Hepatocyte (in vitro differentiated cells): ENCODE data around the gene CRYBG2. TPM values are rescaled to one million over a fixed set of nuclear protein-coding genes. Genes with fewer than 3 reads are reported as not detected.
"Not testable (repeated sequence)": the region's sequence is repeated elsewhere in the genome, so short reads cannot be mapped to it uniquely, and the experiment has no call there.

Experiments
- DNase-seq: peaks from one replicate; pipeline ENCODE4 v3.0.0-alpha.2; 2016; ENCODE audit warnings: low spot score
- H2AFZ ChIP-seq: fragments of 200-600 bp; sonication (generic); 2 replicates; pipeline ENCODE4 v1.6.0; 2016; ENCODE audit warnings: antibody characterized with exemption, mild to moderate bottlenecking
- H3K27ac ChIP-seq: fragments of 200-600 bp; sonication (generic); 2 replicates; pipeline ENCODE4 v1.5.1; 2016; ENCODE audit warnings: mild to moderate bottlenecking
- H3K27me3 ChIP-seq: fragments of 200-600 bp; sonication (generic); 2 replicates; pipeline ENCODE4 v1.6.1; 2016
- H3K36me3 ChIP-seq: fragments of 200-600 bp; sonication (generic); replicated peaks from 2 replicates; pipeline ENCODE4 v1.5.1; 2016; ENCODE audit warnings: low read depth; ENCODE audit not compliant: insufficient read depth
- H3K4me1 ChIP-seq: fragments of 200-600 bp; sonication (generic); 2 replicates; pipeline ENCODE4 v1.5.1; 2016; ENCODE audit warnings: mild to moderate bottlenecking, moderate library complexity; ENCODE audit not compliant: insufficient read depth
- H3K4me2 ChIP-seq: fragments of 200-600 bp; sonication (generic); 2 replicates; pipeline ENCODE4 v1.6.0; 2016
- H3K4me3 ChIP-seq: fragments of 200-600 bp; sonication (generic); 2 replicates; pipeline ENCODE4 v1.5.1; 2016; ENCODE audit warnings: mild to moderate bottlenecking
- H3K79me2 ChIP-seq: fragments of 200-600 bp; sonication (generic); 2 replicates; pipeline ENCODE4 v1.6.0; 2017; ENCODE audit warnings: mild to moderate bottlenecking
- H3K9me2 ChIP-seq: fragments of 200-600 bp; sonication (generic); replicated peaks from 2 replicates; pipeline ENCODE4 v1.6.0; 2017; ENCODE audit warnings: mild to moderate bottlenecking; ENCODE audit not compliant: insufficient read depth
- H3K9me3 ChIP-seq: fragments of 200-600 bp; sonication (generic); 2 replicates; pipeline ENCODE4 v1.5.1; 2016; ENCODE audit warnings: low read depth, mild to moderate bottlenecking
- H4K20me1 ChIP-seq: fragments of 200-600 bp; sonication (generic); 2 replicates; pipeline ENCODE4 v1.6.0; 2016; ENCODE audit warnings: mild to moderate bottlenecking; ENCODE audit not compliant: insufficient read depth, poor library complexity, severe bottlenecking
- CTCF ChIP-seq: fragments of 200-600 bp; sonication (generic); IDR thresholded peaks from 2 replicates; pipeline ENCODE4 v1.5.1; 2016; ENCODE audit warnings: antibody characterized with exemption, mild to moderate bottlenecking; ENCODE audit not compliant: poor library complexity
- EZH2 ChIP-seq: fragments of 200-600 bp; sonication (generic); IDR thresholded peaks from 2 replicates; pipeline ENCODE4 v1.6.1; 2016; ENCODE audit warnings: antibody characterized with exemption, mild to moderate bottlenecking, borderline replicate concordance
- EZH2phosphoT487 ChIP-seq: fragments of 200-600 bp; sonication (generic); IDR thresholded peaks from one replicate; pipeline ENCODE4 v1.6.1; 2018; ENCODE audit warnings: antibody characterized with exemption, mild to moderate bottlenecking, low read depth, moderate library complexity; ENCODE audit not compliant: unreplicated experiment, severe bottlenecking
- WGBS: methylation state at CpG from one replicate; pipeline ENCODE4 v1.1.6; 2016; ENCODE audit warnings: low lambda C conversion rate; ENCODE audit errors: missing lambda C conversion rate; 5-methylcytosine and 5-hydroxymethylcytosine counted together
- polyA plus RNA-seq: library from polyadenylated mRNA; unstranded; fragments of >200 nt; fragmentation: Nextera tagmentation; extraction: Ambion mirVana; gene quantifications from 2 replicates; pipeline ENCODE4 v1.2.1, GENCODE V29; 2016
- total RNA-seq: library from RNA; depleted of rRNA; stranded (reverse); fragments of >200 nt; gene quantifications from 2 replicates; pipeline ENCODE4 v1.2.3, GENCODE V29; 2014

Gene CRYBG2
- total and polyA plus RNA-seq, 2 experiments from 2014 or later: 15.6 to 20.1 TPM

- Histone ChIP-seq H3K9me2 (no peaks in the 10 kb centered on the region), H2AFZ (no peak within 1 kb of the TSS), H3K4me1 (no peaks in the 10 kb centered on the region), H3K9me3 (no peaks in the 10 kb centered on the region), H3K27ac (no peak within 1 kb of the TSS), H3K27me3 (no peaks in the 10 kb centered on the region), H3K4me3 (no peak within 1 kb of the TSS), H3K4me2 (no peak within 1 kb of the TSS), H3K36me3 (no peaks in the 10 kb centered on the region), H4K20me1 (no peaks in the 10 kb centered on the region), H3K79me2 (no peaks in the 10 kb centered on the region)
- no peak for TF ChIP-seq EZH2phosphoT487
- no peak for TF ChIP-seq EZH2
- TF ChIP-seq CTCF: no peak
- no peak for DNase-seq
- 70% methylated on average over 12 of the region's 12 CpGs for WGBS
These were observed 36.2 kb downstream of the CRYBG2 start, which contains the start of gene CD52 for GRCh38 chr1:26317612-26318337. Gene CD52 (plus strand): TSS chr1:26317958. CDS start chr1:26318018, 60 bp downstream.

DNA sequence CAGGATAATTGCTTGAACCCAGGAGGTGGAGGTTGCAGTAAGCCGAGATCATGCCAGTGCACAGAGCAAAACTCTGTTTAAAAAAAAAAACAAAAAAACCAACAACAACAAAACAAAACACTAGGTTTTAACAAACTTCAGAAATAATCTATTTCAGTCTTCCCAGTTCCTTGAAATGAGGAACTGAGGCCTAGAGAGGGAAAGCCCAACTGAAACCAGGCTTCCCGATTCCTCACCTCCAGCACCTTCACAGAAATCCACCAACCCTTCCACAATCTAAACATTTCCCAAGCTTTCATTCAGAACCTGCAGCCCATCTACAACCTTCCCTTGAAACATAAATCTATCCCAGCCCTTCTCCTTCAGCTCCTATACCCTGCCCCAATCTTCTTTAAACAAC is 36.8 kb downstream of the CRYBG2 start:
- no peaks in the 10 kb centered on the region for H3K4me1 ChIP-seq
- TF ChIP-seq EZH2: no peak
- no peaks in the 10 kb centered on the region for H3K9me3 ChIP-seq
- no peak overlapping the region for H3K27ac ChIP-seq
- DNase-seq: no peak
- no peak overlapping the region for H3K4me3 ChIP-seq
- no peak overlapping the region for H3K4me2 ChIP-seq
- no peaks in the 10 kb centered on the region for H4K20me1 ChIP-seq
- H3K27me3 ChIP-seq: no peaks in the 10 kb centered on the region
- H3K79me2 ChIP-seq: no peaks in the 10 kb centered on the region
- 88% methylated on average over 2 of the region's 2 CpGs for WGBS
- no peak overlapping the region for H2AFZ ChIP-seq
- no peaks in the 10 kb centered on the region for H3K36me3 ChIP-seq
- no peaks in the 10 kb centered on the region for H3K9me2 ChIP-seq

- no peak overlapping the region for H2AFZ ChIP-seq
- no peak overlapping the region for H3K4me2 ChIP-seq
- H3K9me3 ChIP-seq: no peaks in the 10 kb centered on the region
- no peak overlapping the region for H3K27ac ChIP-seq
- WGBS: 84% methylated on average over 8 of the region's 8 CpGs
- H3K27me3 ChIP-seq: no peaks in the 10 kb centered on the region
- H3K4me3 ChIP-seq: no peak overlapping the region
- no peak for DNase-seq
- TF ChIP-seq CTCF: no peak
- no peak for TF ChIP-seq EZH2
- no peak for TF ChIP-seq EZH2phosphoT487
- no peaks in the 10 kb centered on the region for H3K36me3 ChIP-seq
- H3K9me2 ChIP-seq: no peaks in the 10 kb centered on the region
- H4K20me1 ChIP-seq: no peaks in the 10 kb centered on the region
- no peaks in the 10 kb centered on the region for H3K79me2 ChIP-seq
- no peaks in the 10 kb centered on the region for H3K4me1 ChIP-seq
These were observed 37.8 kb downstream of the CRYBG2 start for GRCh38 chr1:26315874-26316850.

DNA sequence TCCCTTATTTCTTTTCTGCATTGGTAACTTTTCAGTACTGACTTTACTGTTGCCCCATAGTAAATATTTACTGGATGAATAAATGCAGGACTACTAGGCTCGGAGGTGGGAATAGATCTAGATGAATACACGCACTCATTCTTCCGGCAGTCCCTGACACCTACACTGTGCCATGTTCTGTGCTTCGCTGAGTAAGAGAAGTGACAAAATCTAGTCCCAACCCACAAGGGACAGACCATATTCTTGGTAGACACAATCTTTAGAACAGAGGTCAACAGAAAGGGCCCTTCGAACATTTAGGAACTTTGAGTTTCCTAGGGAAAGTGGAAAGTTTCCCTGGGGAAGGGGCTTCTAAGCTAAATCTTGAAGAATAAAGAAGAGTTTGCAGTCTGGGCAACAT is 39.4 kb downstream of the CRYBG2 start:
- Histone ChIP-seq H3K9me2 (no peaks in the 10 kb centered on the region), H3K4me1 (no peaks in the 10 kb centered on the region), H3K27me3 (no peaks in the 10 kb centered on the region), H4K20me1 (no peaks in the 10 kb centered on the region), H2AFZ (no peak overlapping the region), H3K9me3 (no peaks in the 10 kb centered on the region), H3K4me3 (no peak overlapping the region), H3K4me2 (no peak overlapping the region), H3K36me3 (no peaks in the 10 kb centered on the region), H3K27ac (no peak overlapping the region), H3K79me2 (no peaks in the 10 kb centered on the region)
- DNase-seq: no peak
- 86% methylated on average over 5 of the region's 5 CpGs for WGBS
- TF ChIP-seq CTCF (no peak), EZH2phosphoT487 (no peak)

DNA sequence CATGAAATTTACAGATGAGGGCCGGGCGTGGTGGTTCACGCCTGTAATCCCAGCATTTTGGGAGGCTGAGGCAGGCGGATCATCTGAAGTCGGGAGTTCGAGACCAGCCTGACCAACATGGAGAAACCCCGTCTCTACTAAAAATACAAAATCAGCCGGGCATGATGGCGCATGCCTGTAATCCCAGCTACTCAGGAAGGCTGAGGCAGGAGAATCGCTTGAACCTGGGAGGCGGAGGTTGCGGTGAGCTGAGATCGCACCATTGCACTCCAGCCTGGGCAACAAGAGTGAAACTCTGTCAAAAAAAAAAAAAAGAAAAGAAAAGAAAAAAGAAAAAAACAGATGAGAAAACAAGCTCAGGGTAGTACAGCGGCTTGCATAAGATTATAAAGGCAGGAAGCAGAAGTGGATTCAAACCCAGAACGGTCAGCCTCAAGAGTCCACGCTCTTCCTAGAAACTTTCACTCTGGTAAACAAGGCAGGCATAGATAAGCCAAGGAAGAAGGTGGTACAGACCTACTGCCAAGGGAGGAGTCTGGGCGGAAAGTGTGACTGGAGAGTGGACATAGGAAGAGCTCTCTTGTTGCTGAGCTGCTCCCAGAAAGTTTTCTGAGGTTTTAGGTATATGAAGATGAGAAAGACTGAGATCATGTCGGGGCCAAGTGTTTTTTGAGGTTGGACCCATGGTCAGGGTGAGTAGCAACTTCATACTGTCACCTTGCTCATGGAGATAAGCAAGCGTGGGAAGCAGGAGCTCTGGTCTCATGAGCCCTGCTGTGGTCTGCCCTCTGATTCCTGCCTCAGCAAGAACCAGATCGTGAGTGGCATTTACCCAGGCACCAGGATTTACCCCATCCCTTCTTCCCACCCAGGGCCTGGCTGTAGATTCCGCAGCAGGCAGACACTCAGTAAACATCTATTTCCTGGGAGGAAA is 45.7 kb downstream of the CRYBG2 start:
- H3K4me1 ChIP-seq, H3K4me3 ChIP-seq, H3K79me2 ChIP-seq, H3K9me2 ChIP-seq, H3K27ac ChIP-seq, DNase-seq, H3K27me3 ChIP-seq, H3K4me2 ChIP-seq, H3K36me3 ChIP-seq, H4K20me1 ChIP-seq, H2AFZ ChIP-seq, H3K9me3 ChIP-seq: not testable (repeated sequence)
- 89% methylated on average over 21 of the region's 21 CpGs for WGBS
